Measurements from ENCODE around the gene FAM227A. TPM values are rescaled to one million over a fixed set of nuclear protein-coding genes. Genes with fewer than 3 reads are reported as not detected.

FAM227A gene
- total and polyA plus RNA-seq, 2 of the 13 experiments (the other 11 are each of a cell fraction or from before 2014, with no cell fraction given) = 1.0 to 1.5 TPM

GRCh38 chr22:38694049-38694448 lies 37.9 kb upstream of the FAM227A start (continued):
- TF ChIP-seq HMGXB3 (CRISPR knock-in tag; IDR thresholded peaks at IDR 0.05; ENCODE audit: borderline replicate concordance) (0 out of 2 replicates have a peak, but pooled peaks have one; percentile 30), NFKBIZ (CRISPR knock-in tag; IDR thresholded peaks at IDR 0.05) (no peak), ZNF451 (CRISPR knock-in tag; IDR thresholded peaks at IDR 0.05) (no peak), FOXA3 (CRISPR knock-in tag; IDR thresholded peaks at IDR 0.05) (0 out of 2 replicates have a peak, but pooled peaks have one; percentile 20), ARID5B (CRISPR knock-in tag; IDR thresholded peaks at IDR 0.05) (peak; percentile 35), ATF7 (IDR thresholded peaks at IDR 0.05) (no peak), ATF7 (CRISPR knock-in tag; IDR thresholded peaks at IDR 0.05) (no peak), ZNF136 (CRISPR knock-in tag; IDR thresholded peaks at IDR 0.05; ENCODE audit: low read depth) (no peak), ZNF547 (CRISPR knock-in tag; IDR thresholded peaks at IDR 0.05) (no peak), ZNF572 (CRISPR knock-in tag; IDR thresholded peaks at IDR 0.05) (no peak), TBX2 (CRISPR knock-in tag; IDR thresholded peaks at IDR 0.05; ENCODE audit: borderline replicate concordance) (no peak), ZFX (CRISPR knock-in tag; IDR thresholded peaks at IDR 0.05; ENCODE audit: low read depth) (0 out of 2 replicates have a peak, but pooled peaks have one; percentile 23), CEBPZ (IDR thresholded peaks at IDR 0.05; ENCODE audit: low read length) (no peak), XRCC5 (optimal IDR thresholded peaks at IDR 0.05; ENCODE audit: low read length) (no peak), ZSCAN20 (CRISPR knock-in tag; IDR thresholded peaks at IDR 0.05; ENCODE audit: borderline replicate concordance) (no peak), NR0B2 (CRISPR knock-in tag; IDR thresholded peaks at IDR 0.05) (no peak), PREB (CRISPR knock-in tag; IDR thresholded peaks at IDR 0.05) (no peak)

All from HepG2 (cell line).